HG02938 (cell line): ENCODE measurements around the gene COL7A1.
"Not testable (repeated sequence)": the region's sequence is repeated elsewhere in the genome, so short reads cannot be mapped to it uniquely, and the experiment has no call there.

Experiments used
- ATAC-seq: cut with Tn5 transposase; IDR thresholded peaks from one replicate; pipeline ENCODE4 v1.9.1; 2021; ENCODE audit warnings: mild to moderate bottlenecking, moderate library complexity; ENCODE audit not compliant: unreplicated experiment

Gene COL7A1

DNA sequence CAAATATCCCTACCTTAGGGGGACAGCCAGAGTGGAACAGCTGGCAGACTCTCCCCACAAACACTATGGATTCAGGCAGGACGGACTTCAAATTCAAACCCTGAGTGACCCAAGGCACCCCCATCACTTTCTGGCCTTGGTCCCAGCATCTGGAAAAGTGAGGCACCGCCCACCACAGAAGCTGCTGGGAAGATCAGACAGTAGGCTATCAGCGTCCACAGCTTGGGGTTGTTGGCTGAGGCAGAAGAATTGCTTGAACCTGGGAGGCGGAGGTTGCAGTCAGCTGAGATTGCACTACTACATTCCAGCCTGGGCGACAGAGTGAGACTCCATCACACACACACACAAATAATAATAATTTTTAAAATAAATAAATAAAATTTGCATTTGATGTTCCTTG lies 47.0 kb downstream of the COL7A1 start:
- ATAC-seq: no peak

DNA sequence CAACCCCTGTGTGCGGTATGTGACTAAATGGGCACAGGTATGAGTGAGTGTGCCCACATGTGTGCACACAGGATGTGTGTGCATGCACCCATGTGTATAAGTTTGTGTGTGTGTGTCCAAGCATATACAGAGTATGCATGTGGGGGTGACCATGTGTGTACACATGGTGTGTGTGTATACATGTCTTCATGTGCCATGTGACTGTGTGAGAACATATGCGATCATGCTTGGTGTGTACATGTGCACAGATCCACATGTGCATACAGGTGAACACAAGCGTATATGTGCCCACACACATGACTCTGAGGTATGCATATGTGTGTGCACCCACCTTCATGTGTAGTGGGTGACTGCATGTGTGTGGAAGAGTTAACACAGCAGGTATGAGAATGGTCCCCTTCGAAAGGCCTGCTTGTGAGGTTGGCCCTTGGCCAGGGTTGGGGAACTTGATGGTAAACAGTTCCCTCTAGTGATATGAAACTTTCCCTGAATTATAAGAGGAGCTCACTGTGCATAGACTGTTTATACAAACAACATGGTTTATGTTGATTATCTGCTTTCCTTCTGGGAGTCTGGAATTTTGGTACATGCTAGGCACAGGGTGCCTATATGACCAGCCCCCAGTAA lies 48.8 kb downstream of the COL7A1 start:
- ATAC-seq: no peak

DNA sequence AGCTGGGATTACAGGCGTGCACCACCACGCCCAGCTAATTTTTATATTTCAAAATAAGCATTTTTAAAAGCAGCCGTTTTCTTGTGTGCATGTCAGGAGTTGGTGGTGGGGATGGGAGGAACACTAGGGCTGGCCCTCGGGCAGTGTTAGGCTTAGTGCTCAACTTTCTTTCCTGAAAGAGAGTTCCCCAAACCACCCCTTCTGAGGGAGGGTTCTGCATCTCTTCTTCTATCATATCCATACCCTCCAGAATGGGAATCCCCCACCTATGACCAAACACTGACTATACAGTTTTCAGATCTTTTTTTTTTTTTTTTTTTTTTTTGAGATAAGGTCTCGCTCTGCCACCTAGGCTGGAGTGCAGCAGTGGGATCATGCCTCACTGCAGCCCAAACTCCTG lies 51.0 kb downstream of the COL7A1 start:
- ATAC-seq: no peak

DNA sequence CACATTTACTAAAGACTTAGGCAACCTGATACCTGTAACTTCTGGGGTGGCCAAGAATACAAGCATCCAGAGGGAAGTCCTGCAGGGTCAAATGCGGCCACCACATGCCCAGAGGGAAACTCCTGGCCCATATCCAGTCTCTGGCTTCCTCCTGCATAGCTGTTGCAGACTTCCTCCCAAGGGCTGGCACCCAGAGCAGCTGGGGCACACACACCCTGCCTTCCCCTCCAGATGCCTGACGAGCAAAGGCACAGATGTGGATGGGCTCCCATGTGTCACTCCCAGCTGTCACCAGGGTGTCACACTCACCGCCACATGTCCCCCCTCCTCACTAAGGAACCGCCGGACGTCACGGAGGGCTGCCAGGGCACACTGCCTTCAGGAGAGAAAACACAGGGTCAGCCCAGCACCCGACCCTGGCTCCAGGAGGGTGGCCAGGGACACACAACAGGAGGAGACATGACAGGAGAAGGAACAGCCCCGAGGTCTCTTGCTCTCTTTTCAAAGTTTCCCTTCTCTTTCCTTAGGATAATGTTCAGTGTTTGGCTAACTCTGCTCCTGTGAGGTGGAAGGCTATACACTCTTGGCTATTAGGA lies 51.8 kb downstream of the COL7A1 start:
- no peak for ATAC-seq

DNA sequence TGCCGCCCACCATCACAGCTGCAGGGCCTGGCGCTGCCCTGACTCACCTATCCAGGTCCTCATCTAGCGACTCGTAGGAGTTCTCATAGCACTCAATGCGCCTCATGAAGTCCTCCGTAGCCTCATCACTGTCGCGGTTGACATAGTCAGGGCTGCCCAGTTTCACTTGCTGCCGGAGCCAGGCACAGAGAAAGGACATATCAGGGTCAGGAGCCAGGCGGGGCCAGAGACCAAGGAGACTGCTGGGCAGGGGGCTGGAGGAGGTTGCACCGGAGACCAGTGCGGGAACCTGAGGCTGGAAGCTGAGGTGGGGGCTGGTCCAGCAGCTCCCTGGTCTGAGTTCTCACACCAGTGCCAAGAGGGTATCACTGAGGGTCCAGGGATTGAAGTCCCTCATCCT lies 56.7 kb downstream of the COL7A1 start:
- ATAC-seq: no peak

DNA sequence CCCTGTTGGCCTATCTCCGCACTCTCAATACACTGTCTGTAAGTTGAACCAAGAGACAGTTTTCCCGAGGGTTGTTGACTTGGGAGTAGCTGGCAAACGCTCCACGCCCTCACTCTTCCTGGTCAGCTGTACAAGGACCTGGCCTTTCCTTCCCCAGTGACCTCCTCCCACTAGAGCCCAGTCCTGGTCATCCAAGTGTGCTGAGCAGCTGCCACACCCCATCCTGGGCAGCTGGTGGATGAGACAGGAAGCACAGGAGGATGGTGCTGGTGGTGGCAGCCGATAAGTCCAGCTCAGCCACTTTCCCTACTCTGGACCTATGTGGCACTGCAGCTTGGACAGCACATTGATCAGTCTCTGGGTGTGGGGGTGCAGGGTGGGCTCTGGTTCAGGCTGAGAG lies 58.3 kb downstream of the COL7A1 start:
- ATAC-seq: no peak

DNA sequence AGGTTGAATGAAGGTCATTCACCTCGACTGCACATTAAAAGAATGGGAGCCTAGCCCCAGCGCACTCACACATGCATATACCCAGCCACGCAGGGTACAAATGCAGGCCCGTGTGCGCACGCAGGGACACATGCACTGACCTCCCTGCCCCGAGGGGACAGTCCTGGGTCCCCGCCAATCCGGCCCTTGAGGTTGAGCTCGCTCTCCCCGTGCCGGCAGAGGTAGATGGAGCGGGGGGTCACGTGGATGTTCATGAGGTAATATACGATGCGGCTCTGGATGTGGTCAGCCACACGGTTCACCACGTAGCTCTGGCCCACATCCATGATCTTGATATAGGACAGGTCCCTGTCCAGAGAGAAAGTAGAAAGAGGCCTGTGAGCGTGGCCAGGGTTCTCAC lies 59.0 kb downstream of the COL7A1 start:
- ATAC-seq: no peak

DNA sequence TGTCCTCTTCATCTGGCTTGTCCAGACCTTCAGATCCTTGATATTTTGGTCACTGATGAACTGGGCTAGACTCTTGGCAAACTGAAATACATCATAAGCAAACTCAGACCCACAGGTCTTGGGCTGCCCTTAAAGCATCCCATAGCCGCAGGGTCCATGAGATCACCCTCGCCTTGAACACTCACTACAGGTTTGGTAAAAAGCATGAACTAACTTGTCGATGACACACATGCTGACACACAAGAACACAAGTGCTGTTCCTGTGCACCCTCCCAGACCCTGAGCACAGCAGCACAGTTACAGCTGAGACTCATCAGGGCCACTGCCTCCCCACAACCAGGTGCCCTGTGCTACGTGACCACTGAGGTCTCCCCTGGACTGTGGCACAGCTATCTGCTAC lies 59.6 kb downstream of the COL7A1 start:
- ATAC-seq: no peak

DNA sequence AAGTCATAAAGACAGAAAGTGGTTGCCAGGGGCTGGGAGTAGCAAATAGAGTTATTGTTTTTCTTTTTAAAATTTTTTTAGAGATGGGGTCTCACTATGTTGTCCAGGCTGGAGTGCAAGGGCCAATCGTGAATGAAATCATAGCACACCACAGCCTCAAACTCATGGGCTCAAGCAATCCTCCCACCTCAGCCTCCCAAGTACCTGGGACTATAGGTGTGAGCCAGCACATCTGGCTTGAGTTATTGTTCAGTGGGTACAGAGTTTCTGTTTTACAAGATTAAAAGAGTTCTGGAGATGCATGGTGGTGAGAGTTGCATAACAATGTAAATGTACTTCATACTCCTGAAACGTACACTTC lies 62.2 kb downstream of the COL7A1 start:
- ATAC-seq: no peak

DNA sequence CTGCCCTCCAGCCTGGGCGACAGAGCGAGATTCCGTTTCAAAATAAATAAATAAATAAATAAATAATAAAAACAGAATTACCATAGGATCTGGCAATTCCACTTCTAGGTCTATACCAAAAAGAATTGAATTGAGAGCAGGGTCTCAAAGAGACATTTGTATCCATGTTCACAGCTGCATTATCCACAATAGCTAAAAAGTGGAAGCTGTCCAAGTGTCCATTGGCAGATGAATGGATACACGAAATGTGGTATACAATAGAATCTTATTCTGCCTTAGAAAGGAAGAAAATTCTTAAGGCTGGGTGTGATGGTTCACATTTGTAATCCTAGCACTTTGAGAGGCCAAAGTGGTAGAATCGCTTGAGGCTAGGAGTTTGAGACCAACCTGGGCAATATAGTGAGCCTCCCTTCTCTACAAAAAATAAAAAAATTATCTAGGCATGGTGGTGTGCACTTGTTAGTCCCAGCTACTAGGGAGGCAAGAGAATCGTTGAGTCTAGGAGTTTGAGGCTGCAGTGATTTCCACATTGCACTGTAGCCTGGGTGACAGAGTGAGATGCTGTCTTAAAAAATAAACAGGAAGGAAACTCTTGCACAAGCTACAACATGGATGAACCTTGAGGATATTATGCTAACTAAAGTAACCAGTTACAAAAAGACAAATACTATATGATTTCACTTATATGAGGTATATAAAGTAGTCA lies 62.7 kb downstream of the COL7A1 start:
- ATAC-seq: no peak

DNA sequence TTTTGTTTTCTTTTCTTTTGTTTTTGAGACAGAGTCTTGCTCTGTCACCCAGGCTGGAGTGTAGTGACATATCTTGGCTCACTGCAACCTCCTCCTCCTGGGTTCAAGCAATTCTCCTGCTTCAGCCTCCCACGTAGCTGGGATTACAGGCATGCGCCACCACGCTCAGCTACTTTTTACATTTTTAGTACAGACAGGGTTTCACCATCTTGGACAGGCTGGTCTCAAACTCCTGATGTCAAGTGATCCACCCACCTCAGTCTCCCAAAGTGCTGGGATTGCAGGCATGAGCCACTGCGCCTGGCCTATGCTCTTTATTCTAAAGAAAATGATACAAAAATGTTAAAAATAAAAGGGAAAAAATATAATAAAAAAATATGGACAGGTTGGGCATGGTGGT lies 64.4 kb downstream of the COL7A1 start:
- ATAC-seq: not testable (repeated sequence)

DNA sequence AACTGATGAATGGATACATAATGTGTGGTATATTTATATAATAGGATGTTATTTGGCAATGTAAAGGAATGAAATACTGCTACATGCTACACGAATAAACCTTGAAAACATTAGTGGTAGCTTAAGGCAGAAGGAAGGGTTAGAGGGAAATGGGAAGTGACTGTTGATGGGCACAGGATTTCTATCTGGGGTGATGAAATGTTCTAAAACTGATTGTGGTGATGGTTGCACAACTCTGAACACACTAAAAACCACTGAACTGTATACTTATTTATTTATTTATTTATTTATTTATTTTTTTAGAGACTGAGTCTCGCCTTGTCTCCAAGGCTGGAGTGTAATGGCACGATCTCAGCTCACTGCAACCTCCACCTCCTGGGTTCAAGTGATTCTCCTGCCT lies 66.4 kb downstream of the COL7A1 start:
- no peak for ATAC-seq

DNA sequence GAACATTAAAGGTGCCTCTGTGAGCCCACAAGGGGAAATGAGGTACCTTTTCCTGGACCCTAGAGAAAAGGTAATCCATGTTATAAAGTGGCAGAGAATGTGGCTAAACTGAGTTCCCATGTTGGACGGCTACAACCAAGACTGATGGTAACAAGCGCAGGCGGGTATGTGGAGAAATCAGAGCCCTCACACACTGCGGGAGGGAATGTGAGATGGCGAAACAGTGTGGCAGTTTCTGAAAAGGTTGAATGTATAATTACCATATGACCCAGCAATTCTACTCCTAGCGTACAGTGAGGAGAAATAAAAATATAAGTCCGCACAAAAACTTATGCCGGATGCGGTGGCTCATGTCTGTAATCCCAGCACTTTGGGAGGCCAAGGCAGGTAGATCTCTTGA lies 67.1 kb downstream of the COL7A1 start:
- ATAC-seq: no peak

DNA sequence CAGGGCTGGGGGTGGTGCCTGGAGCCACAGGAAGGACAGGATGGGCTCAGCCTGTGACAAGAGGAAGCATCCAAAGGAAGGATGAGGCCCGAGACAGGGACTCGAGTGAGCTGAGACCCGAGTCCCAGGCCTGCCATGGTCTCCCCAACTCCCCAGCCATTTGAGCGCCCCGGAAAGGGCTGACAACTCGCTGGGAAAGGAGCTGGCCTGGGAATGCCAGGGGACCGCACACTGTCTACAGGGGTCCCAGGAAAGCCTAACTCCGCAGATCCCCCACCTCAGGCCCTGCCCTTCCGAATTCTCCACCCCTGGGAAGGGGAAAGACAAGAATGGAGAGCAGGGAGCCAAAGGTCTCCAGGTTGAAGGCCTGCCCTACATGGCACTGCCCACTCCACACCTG lies 70.2 kb downstream of the COL7A1 start:
- ATAC-seq: no peak

DNA sequence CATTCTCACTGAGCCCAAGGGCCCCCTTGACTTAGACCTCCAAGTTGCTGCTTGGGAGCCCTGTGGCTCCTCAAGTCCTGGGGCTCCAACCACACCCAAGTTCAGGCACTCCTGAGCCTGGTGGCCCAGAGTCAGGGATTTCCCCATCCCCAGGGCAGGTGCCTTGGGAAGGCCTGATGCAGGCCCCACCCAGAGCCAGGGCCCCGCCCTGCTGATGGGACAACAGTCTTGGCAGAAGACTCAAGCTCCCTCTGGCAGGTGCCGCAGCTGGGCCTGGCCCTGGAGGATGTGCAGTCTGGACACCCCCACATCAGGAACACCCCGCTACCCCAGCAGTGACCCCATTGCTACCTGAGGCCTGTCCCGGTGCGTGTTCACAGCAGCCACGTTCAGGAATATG lies 73.5 kb downstream of the COL7A1 start:
- ATAC-seq: no peak

DNA sequence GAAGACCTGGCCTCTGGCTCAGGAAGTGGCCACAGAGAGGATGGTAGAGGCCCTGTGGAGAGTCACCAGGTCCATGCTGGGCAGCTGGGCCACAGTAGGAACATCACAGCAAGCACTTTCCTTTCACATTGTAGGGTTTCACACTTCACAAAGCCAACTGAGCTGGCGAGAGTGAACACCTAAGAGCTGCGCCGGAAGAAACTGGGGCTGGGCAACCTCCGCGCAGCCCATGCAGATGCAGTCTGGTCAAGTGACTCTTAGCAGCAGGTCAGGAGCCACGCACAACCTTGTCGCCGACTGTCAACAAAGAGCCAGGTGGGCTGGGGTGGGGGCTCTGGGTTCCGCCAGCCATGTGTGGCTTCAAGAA lies 75.9 kb downstream of the COL7A1 start:
- no peak for ATAC-seq

DNA sequence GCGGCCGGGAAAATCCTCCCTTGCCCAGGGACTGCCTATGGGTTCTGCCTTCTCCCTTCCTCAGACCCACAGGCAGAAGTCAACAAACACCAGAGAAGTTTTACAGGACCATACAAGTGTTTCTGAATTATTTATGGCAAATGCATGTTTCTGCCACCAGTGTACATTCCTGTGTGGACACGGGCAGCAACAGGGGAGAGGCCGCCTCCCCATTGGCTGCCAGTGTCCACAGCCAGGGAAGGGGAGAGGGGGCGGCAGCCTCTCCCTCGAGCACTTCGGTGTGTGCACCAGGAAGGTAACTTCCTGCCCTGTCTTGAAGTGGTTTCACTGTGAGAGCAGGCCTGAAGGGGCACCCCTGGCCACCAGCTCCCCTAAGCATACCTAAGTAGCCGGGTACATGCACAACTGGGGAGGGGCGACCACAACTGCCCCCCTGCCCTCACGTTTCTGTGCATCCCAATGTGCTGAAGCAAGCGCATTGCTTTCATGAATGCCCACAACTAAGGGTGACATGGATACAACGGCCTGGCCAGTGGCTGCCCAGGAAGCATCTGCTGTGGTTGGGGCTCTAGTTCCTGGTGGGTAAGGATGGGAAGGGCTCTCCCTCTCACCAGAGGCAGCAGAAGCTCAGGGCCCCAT lies 76.4 kb downstream of the COL7A1 start:
- no peak for ATAC-seq

DNA sequence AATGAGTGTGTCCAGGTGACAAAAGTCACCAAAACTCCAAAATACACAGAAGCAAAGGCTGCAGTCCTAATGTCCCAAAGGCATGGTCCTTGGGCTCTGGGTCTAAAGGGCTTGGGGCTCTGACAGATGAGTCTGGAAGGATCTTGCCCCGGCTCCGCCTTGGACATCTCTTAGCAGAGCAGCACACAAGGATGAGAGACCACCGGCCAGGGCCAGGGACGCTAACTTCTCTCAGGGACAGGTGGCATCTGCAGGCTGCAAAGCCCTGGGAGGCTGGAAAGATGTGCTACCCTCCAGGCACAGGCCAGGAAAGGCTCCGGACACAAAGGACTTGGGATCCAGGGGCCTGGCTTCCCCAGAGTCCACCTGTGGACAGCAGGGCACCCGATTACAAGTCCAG lies 77.1 kb downstream of the COL7A1 start:
- ATAC-seq: no peak

DNA sequence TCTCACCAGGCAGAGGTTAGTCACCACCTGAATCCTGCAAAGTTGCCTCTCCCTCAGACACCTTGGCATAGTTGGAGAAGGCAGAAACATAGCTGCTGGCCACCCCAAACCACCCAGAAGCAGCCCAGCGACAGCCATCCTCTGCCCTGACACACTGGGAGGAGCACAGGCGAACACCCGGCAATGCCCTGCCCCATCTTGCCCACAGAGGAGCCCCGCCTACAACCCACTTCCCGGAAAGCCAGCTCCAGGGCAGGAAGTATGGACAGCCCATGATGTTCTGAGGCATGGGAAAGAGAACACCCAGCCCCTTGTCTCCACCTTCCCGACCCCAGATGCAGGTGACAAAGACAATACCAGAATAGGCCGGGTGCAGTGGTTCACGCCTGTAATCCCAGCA lies 78.6 kb downstream of the COL7A1 start:
- ATAC-seq: no peak

DNA sequence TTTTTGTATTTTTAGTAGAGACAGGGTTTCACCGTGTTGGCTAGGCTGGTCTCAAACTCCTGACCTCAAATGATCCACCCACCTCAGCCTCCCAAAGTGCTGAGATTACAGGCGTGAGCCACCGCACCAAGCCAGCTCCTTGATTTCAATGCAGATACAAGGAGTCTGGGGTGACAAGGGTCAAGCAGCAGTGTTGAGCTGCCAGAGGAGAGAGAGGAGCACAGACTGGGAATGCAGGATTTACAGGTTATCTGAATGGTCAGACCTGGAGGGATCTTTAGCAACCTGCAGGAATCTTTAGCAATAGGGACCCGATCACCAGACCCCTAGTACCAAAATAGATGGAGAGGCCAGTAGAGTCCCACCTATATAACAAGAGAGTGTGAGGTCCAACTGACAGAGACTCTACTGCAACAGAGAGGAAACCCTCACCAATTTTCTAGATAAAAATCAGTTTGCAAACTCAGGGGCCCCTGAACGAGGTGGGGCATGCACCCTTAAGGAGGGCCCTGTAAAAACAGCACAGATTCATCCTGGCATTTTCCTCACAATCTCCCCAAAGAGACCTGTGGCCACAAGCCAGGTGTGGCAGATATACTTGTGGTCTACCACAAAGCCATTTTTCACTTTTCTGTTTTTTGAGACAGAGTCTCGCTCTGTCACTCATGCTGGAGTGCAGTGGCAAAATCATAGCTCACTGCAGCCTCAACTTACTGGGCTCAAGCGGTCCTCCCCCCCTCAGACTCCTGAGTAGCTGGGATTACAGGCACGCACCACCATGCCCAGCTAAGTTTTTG lies 80.5 kb downstream of the COL7A1 start:
- no peak for ATAC-seq
